CD4-positive, alpha-beta T cell treated with Interleukin-4 for 4 hours (primary cell): ENCODE measurements around the gene PLCG2.
A peak's percentile ranks its signal among the peaks of the same experiment; 100 is the strongest.
"Not testable (repeated sequence)": the region's sequence is repeated elsewhere in the genome, so short reads cannot be mapped to it uniquely, and the experiment has no call there.

ENCODE experiments used
- DNase-seq: peaks from one replicate; pipeline ENCODE4 v3.0.0-alpha.2; 2020

The PLCG2 gene

GRCh38 chr16:81755915-81756614 is 23.0 kb upstream of the PLCG2 start:
- DNase-seq = no peak

- DNase-seq = no peak
These were observed 22.3 kb upstream of the PLCG2 start for GRCh38 chr16:81756615-81757356.

- no peak for DNase-seq
These were observed 20.7 kb upstream of the PLCG2 start for GRCh38 chr16:81758376-81758775.

GRCh38 chr16:81762322-81762721 is 16.8 kb upstream of the PLCG2 start:
- not testable (repeated sequence) for DNase-seq

GRCh38 chr16:81765111-81765919 is 13.8 kb upstream of the PLCG2 start:
- no peak for DNase-seq

- DNase-seq = no peak
These were observed 13.1 kb upstream of the PLCG2 start for GRCh38 chr16:81765969-81766368.

GRCh38 chr16:81767987-81768592 is 11.0 kb upstream of the PLCG2 start:
- no peak for DNase-seq

GRCh38 chr16:81770008-81770407 is 9.1 kb upstream of the PLCG2 start:
- peak; percentile 36 for DNase-seq

- no peak for DNase-seq
These were observed 4.7 kb upstream of the PLCG2 start for GRCh38 chr16:81774348-81774747.

- DNase-seq = no peak
These were observed 3.5 kb upstream of the PLCG2 start for GRCh38 chr16:81775570-81775969.

GRCh38 chr16:81778231-81778630 is 860 bp upstream of the PLCG2 start:
- DNase-seq = no peak

GRCh38 chr16:81779536-81780320 is 637 bp downstream of the PLCG2 start:
- no peak for DNase-seq

- DNase-seq = no peak
These were observed 1.3 kb downstream of the PLCG2 start for GRCh38 chr16:81780350-81780749.

- no peak for DNase-seq
These were observed 3.1 kb downstream of the PLCG2 start for GRCh38 chr16:81782236-81782635.

- DNase-seq = no peak
These were observed 5.1 kb downstream of the PLCG2 start for GRCh38 chr16:81784072-81784795.

GRCh38 chr16:81785138-81785924 is 6.2 kb downstream of the PLCG2 start:
- DNase-seq = no peak

- DNase-seq = no peak
These were observed 7.2 kb downstream of the PLCG2 start for GRCh38 chr16:81786321-81786720.

- DNase-seq = no peak
These were observed 7.8 kb downstream of the PLCG2 start for GRCh38 chr16:81786868-81787267.

GRCh38 chr16:81787659-81788058 is 8.6 kb downstream of the PLCG2 start:
- no peak for DNase-seq

GRCh38 chr16:81790277-81790676 is 11.2 kb downstream of the PLCG2 start:
- DNase-seq = no peak
